ENCODE data around the gene ZNF410. TPM values are rescaled to one million over a fixed set of nuclear protein-coding genes. Genes with fewer than 3 reads are reported as not detected.
"Not testable (repeated sequence)": the region's sequence is repeated elsewhere in the genome, so short reads cannot be mapped to it uniquely, and the experiment has no call there.

ZNF410 gene
- 33.6 TPM for total RNA-seq

GRCh38 chr14:73886449-73887317 is at the start of gene ZNF410:
ZNF410 (plus strand) TSS chr14:73886859; CDS start chr14:73892176, 5,317 bp downstream.
- Histone ChIP-seq H3K27ac (peak within 1 kb of the TSS; percentile 96), H3K27me3 (no peaks in the 10 kb centered on the region), H3K36me3 (no peaks in the 10 kb centered on the region), H3K9me3 (no peaks in the 10 kb centered on the region), H3K4me1 (peaks cover 10 to 13% of the 10 kb centered on the region in 2 donors), H3K4me3 (peak within 1 kb of the TSS; percentile 80 to 95)
- intact Hi-C loops (cut with DNase I), result loop anchor here (1.0 to 5.0 kb wide), 5 partner anchors 34 to 242 kb away; partner anchors contain the start of genes BBOF1, DNAL1 and ENTPD5
- TF ChIP-seq CTCF (IDR thresholded peaks at IDR 0.05), result no peak
- peak; percentile 82 to 98 for DNase-seq (ENCODE audit: low spot score in 2 of 2)

GRCh38 chr14:73838293-73839034 is 48.2 kb upstream of the ZNF410 start:
- DNase-seq (ENCODE audit: low spot score in 2 of 2); H3K27me3 ChIP-seq; intact Hi-C loops (cut with DNase I); H3K36me3 ChIP-seq; H3K27ac ChIP-seq; H3K4me1 ChIP-seq; H3K4me3 ChIP-seq; H3K9me3 ChIP-seq: not testable (repeated sequence)

GRCh38 chr14:73842201-73842600 is 44.5 kb upstream of the ZNF410 start:
- no peaks in the 10 kb centered on the region for H3K9me3 ChIP-seq
- no peaks in the 10 kb centered on the region for H3K4me1 ChIP-seq
- no peaks in the 10 kb centered on the region for H3K27me3 ChIP-seq
- intact Hi-C loops (cut with DNase I), result no loop called here
- no peak for TF ChIP-seq CTCF (IDR thresholded peaks at IDR 0.05)
- H3K36me3 ChIP-seq, result no peaks in the 10 kb centered on the region
- H3K4me3 ChIP-seq, result no peak overlapping the region
- no peak overlapping the region for H3K27ac ChIP-seq
- no peak for DNase-seq (ENCODE audit: low spot score in 2 of 2)

GRCh38 chr14:73842851-73843250 is 43.8 kb upstream of the ZNF410 start:
- Histone ChIP-seq H3K27me3 (no peaks in the 10 kb centered on the region), H3K36me3 (no peaks in the 10 kb centered on the region), H3K27ac (no peak overlapping the region), H3K9me3 (no peaks in the 10 kb centered on the region), H3K4me1 (no peaks in the 10 kb centered on the region), H3K4me3 (no peak overlapping the region)
- intact Hi-C loops (cut with DNase I), result no loop called here
- no peak for DNase-seq (ENCODE audit: low spot score in 2 of 2)
- no peak for TF ChIP-seq CTCF (IDR thresholded peaks at IDR 0.05)

GRCh38 chr14:73843296-73843695 is 43.4 kb upstream of the ZNF410 start:
- Histone ChIP-seq H3K9me3 (no peaks in the 10 kb centered on the region), H3K27me3 (no peaks in the 10 kb centered on the region), H3K27ac (no peak overlapping the region), H3K4me1 (no peaks in the 10 kb centered on the region), H3K4me3 (no peak overlapping the region), H3K36me3 (no peaks in the 10 kb centered on the region)
- intact Hi-C loops (cut with DNase I), result no loop called here
- no peak for TF ChIP-seq CTCF (IDR thresholded peaks at IDR 0.05)
- no peak for DNase-seq (ENCODE audit: low spot score in 2 of 2)

- no peaks in the 10 kb centered on the region for H3K4me1 ChIP-seq
- H3K27ac ChIP-seq, result no peak overlapping the region
- intact Hi-C loops (cut with DNase I), result no loop called here
- no peak overlapping the region for H3K4me3 ChIP-seq
- no peaks in the 10 kb centered on the region for H3K27me3 ChIP-seq
- H3K36me3 ChIP-seq, result no peaks in the 10 kb centered on the region
- no peak for TF ChIP-seq CTCF (IDR thresholded peaks at IDR 0.05)
- DNase-seq (ENCODE audit: low spot score in 2 of 2), result no peak
- H3K9me3 ChIP-seq, result no peaks in the 10 kb centered on the region
Observed at GRCh38 chr14:73846947-73847346, 39.7 kb upstream of the ZNF410 start.
